K562 (cell line): ENCODE data around the gene TXLNA. TPM values are rescaled to one million over a fixed set of nuclear protein-coding genes. Genes with fewer than 3 reads are reported as not detected.

ENCODE experiments used
- ATAC-seq: fragments of 200-7000 bp; cut with Tn5 transposase; 3 replicates; pipeline ENCODE4 v1.9.1; 2020; ENCODE audit warnings: moderate library complexity
- BruUV-seq: library from RNA; stranded (reverse); fragments of 400-500 nt; replicated peaks from 2 replicates; lab custom pipeline; 2021; lab: Mats Ljungman, UMichigan
- CTCF ChIA-PET: fragments of 300-600 bp; formaldehyde crosslinking; extraction: SDS; loops from one replicate; lab custom pipeline; 2021; ENCODE audit warnings: low intra/inter-chr PET ratio; lab: Yijun Ruan, JAX
- POLR2A ChIA-PET: fragments of 300-600, 350-650 bp; sonication (Branson Sonifier 250); formaldehyde crosslinking; extraction: SDS; loops from one replicate; lab custom pipeline; 2021; ENCODE audit warnings: antibody characterized with exemption, inconsistent platforms; lab: Yijun Ruan, JAX
- DNase-seq, 4 experiments: peaks; one replicate each; pipeline versions ENCODE4 v3.0.0 to v3.0.0-alpha.2; 2011 to 2018; ENCODE audit warnings: low spot score in 3 of 4, mixed read lengths in 3 of 4; ENCODE audit errors: extremely low read depth in 1 of 4
- FAIRE-seq: peaks from 2 replicates; lab custom pipeline; 2011; peaks lifted over from hg19 to GRCh38; lab: Jason Lieb, UNC
- H2AFZ ChIP-seq: 2 replicates; pipeline ENCODE4 v1.6.0; 2011; ENCODE audit warnings: low read depth, low read length, control low read depth, inconsistent platforms
- H3K27ac ChIP-seq: fragments of 200-600 bp; 3 replicates; pipeline ENCODE4 v1.8.0; 2011; ENCODE audit warnings: low read depth, mild to moderate bottlenecking, control low read depth, inconsistent platforms, low read length, moderate library complexity, mixed read lengths; ENCODE audit errors: extremely low read depth
- H3K27me3 ChIP-seq, 2 experiments: fragments of 300-600 bp in 1 of 2; 2 replicates in 1 of 2; 3 replicates in 1 of 2; pipeline versions ENCODE4 v1.6.0 to v1.8.0; 2011; ENCODE audit warnings: inconsistent platforms in 2 of 2, low read length in 2 of 2, mild to moderate bottlenecking in 1 of 2, mixed read lengths in 1 of 2, moderate library complexity in 1 of 2; ENCODE audit not compliant: control insufficient read depth in 2 of 2, insufficient read depth in 2 of 2
- H3K36me3 ChIP-seq: fragments of 300-600 bp; 3 replicates; pipeline ENCODE4 v1.8.0; 2011; ENCODE audit warnings: mild to moderate bottlenecking, low read length, inconsistent platforms; ENCODE audit not compliant: control insufficient read depth, insufficient read depth
- H3K4me1 ChIP-seq, 2 experiments: fragments of 200-600 bp in 1 of 2; replicated peaks in 1 of 2; 2 replicates in 1 of 2; 3 replicates in 1 of 2; pipeline versions ENCODE4 v1.5.1 to v1.8.0; 2011; ENCODE audit warnings: inconsistent platforms in 2 of 2, low read length in 2 of 2, mild to moderate bottlenecking in 1 of 2, mixed read lengths in 1 of 2, moderate library complexity in 1 of 2; ENCODE audit not compliant: control insufficient read depth in 2 of 2, insufficient read depth in 2 of 2
- H3K4me2 ChIP-seq: 2 replicates; pipeline ENCODE4 v1.6.1; 2011; ENCODE audit warnings: low read length, control low read depth, inconsistent platforms, mixed read lengths; ENCODE audit not compliant: insufficient read depth
- H3K4me3 ChIP-seq: fragments of 200-600 bp; sonication (generic), shearing (Covaris generic); 2 replicates; pipeline ENCODE4 v1.5.1; 2016; ENCODE audit warnings: control low read depth, inconsistent platforms
- H3K79me2 ChIP-seq: fragments of 200-600 bp; 3 replicates; pipeline ENCODE4 v1.8.0; 2011; ENCODE audit warnings: low read length, inconsistent platforms; ENCODE audit not compliant: control insufficient read depth, insufficient read depth
- H3K9ac ChIP-seq, 2 experiments: 2 replicates each; pipeline versions ENCODE4 v1.6.0 to v1.6.1; 2011; ENCODE audit warnings: low read depth in 2 of 2, low read length in 2 of 2, control low read depth in 1 of 2, inconsistent platforms in 1 of 2, mild to moderate bottlenecking in 1 of 2, mixed read lengths in 1 of 2; ENCODE audit not compliant: insufficient read depth in 1 of 2
- H3K9me1 ChIP-seq: one replicate; pipeline ENCODE4 v1.6.0; 2011; ENCODE audit warnings: inconsistent platforms, mild to moderate bottlenecking, low read length, moderate library complexity; ENCODE audit not compliant: control insufficient read depth, insufficient read depth
- H3K9me3 ChIP-seq: replicated peaks from 2 replicates; pipeline ENCODE4 v1.5.1; 2011; ENCODE audit warnings: low read depth, low read length, inconsistent platforms; ENCODE audit not compliant: control insufficient read depth, insufficient read depth
- H4K20me1 ChIP-seq: replicated peaks from 2 replicates; pipeline ENCODE4 v1.6.1; 2011; ENCODE audit warnings: low read length, inconsistent platforms, mixed read lengths; ENCODE audit not compliant: control insufficient read depth, insufficient read depth
- CEBPB ChIP-seq: fragments of 450-650 bp; IDR thresholded peaks from 2 replicates; pipeline ENCODE4 v1.6.1; 2016; ENCODE audit warnings: missing genetic modification characterization, missing compliant biosample characterization
- ELF4 ChIP-seq: fragments of 450-650 bp; formaldehyde crosslinking; IDR thresholded peaks from 2 replicates; pipeline ENCODE4 v1.4.0; 2022; ENCODE audit warnings: missing genetic modification characterization
- FIP1L1 ChIP-seq: fragments of 200-400 bp; formaldehyde crosslinking; IDR thresholded peaks from 2 replicates; pipeline ENCODE4 v1.6.1; 2018; ENCODE audit warnings: mild to moderate bottlenecking, low read depth, low read length; ENCODE audit not compliant: poor library complexity, severe bottlenecking
- KLF10 ChIP-seq: fragments of 250-450 bp; sonication (Bioruptor Pico); IDR thresholded peaks from 2 replicates; pipeline ENCODE4 v1.6.1; 2021; ENCODE audit warnings: matching md5 sums
- MEF2D ChIP-seq: conservative IDR thresholded peaks from 2 replicates; pipeline ENCODE4 v1.6.1; 2016; ENCODE audit warnings: low read depth, missing genetic modification characterization, missing compliant biosample characterization
- MEIS2 ChIP-seq: fragments of 450-650 bp; IDR thresholded peaks from 2 replicates; pipeline ENCODE4 v1.6.1; 2014; ENCODE audit warnings: mild to moderate bottlenecking; ENCODE audit not compliant: partially characterized antibody
- NR1H2 ChIP-seq: sonication (generic); formaldehyde crosslinking; IDR thresholded peaks from 2 replicates; pipeline ENCODE4 v1.4.0; 2020; ENCODE audit warnings: mild to moderate bottlenecking, missing genetic modification reagents
- NR2C1 ChIP-seq, 2 experiments: fragments of 450-650 bp; IDR thresholded peaks; 2 replicates each; pipeline ENCODE4 v1.6.1; 2017; ENCODE audit warnings: mild to moderate bottlenecking in 2 of 2, antibody characterized with exemption in 1 of 2, inconsistent platforms in 1 of 2, missing compliant biosample characterization in 1 of 2, missing genetic modification characterization in 1 of 2
- PTRF ChIP-seq: fragments of 450-650 bp; IDR thresholded peaks from 2 replicates; pipeline ENCODE4 v1.6.1; 2016; ENCODE audit warnings: mild to moderate bottlenecking, missing genetic modification characterization, missing compliant biosample characterization
- RAD21 ChIP-seq, 2 experiments: fragments of 250-450 bp in 1 of 2; fragments of 450-650 bp in 1 of 2; sonication (Bioruptor Pico) in 1 of 2; formaldehyde crosslinking in 1 of 2; IDR thresholded peaks in 1 of 2; conservative IDR thresholded peaks in 1 of 2; 2 replicates each; pipeline versions ENCODE4 v1.4.0 to v1.8.0; 2020 to 2022; ENCODE audit warnings: mild to moderate bottlenecking in 2 of 2, moderate library complexity in 1 of 2
- SAFB2 ChIP-seq: fragments of 200-400 bp; formaldehyde crosslinking; IDR thresholded peaks from 2 replicates; pipeline ENCODE4 v1.6.1; 2018; ENCODE audit warnings: borderline replicate concordance, low read length, low read depth, moderate library complexity; ENCODE audit not compliant: severe bottlenecking
- SMAD2 ChIP-seq: fragments of 150-350 bp; IDR thresholded peaks from 2 replicates; pipeline ENCODE4 v1.6.1; 2014; ENCODE audit warnings: low read depth, mild to moderate bottlenecking, low read length
- SOX6 ChIP-seq: fragments of 450-650 bp; IDR thresholded peaks from 2 replicates; pipeline ENCODE4 v1.6.1; 2014; ENCODE audit warnings: mild to moderate bottlenecking
- ZNF224 ChIP-seq: sonication (generic); formaldehyde crosslinking; IDR thresholded peaks from 2 replicates; pipeline ENCODE4 v1.8.0; 2022; ENCODE audit warnings: mild to moderate bottlenecking, missing genetic modification reagents
- WGBS: fragments of 100-300 bp; shearing (Covaris generic); methylation state at CpG from one replicate; pipeline ENCODE4 v1.1.6; 2016; ENCODE audit warnings: low coverage, mixed read lengths; ENCODE audit not compliant: insufficient coverage; ENCODE audit errors: missing lambda C conversion rate; 5-methylcytosine and 5-hydroxymethylcytosine counted together
- in situ Hi-C: fragments of 300-500 bp; cut with MboI; formaldehyde crosslinking; loops from 4 replicates; pipeline ENCODE4 v1.15.0; 2018; ENCODE audit warnings: inconsistent platforms, mixed read lengths
- intact Hi-C: fragments of 100-400 bp; cut with micrococcal nuclease; formaldehyde crosslinking; loops from 2 replicates; pipeline ENCODE4 v1.14.2; 2022
- polyA plus RNA-seq, 8 experiments: library from polyadenylated mRNA; depleted of rRNA in 4 of 8; stranded (reverse) in 5 of 8; unstranded in 3 of 8; fragments of >200 nt; fragmentation: Nextera tagmentation in 2 of 8; fragmentation: Illumina TruSeq in 1 of 8; extraction: Ambion mirVana in 2 of 8; extraction: Trizol in 1 of 8; gene quantifications; 2 replicates each; pipeline versions ENCODE4 v1.2.1 to v1.2.3, GENCODE V29; 2011 to 2014; ENCODE audit warnings: inconsistent platforms in 1 of 8, missing spikeins in 1 of 8
- total RNA-seq, 7 experiments: library from RNA; depleted of rRNA in 6 of 7; stranded (reverse); fragments of >200 nt in 6 of 7; fragmentation: Illumina TruSeq in 2 of 7; extraction: Trizol in 2 of 7; gene quantifications; 2 replicates each; pipeline versions ENCODE4 v1.2.1 to v1.2.3, GENCODE V29; 2011 to 2021; ENCODE audit warnings: low replicate concordance in 1 of 7
- TF ChIP-seq, protein P1 (sequence below): sonication (generic); formaldehyde crosslinking; IDR thresholded peaks from 2 replicates; pipeline ENCODE4 v1.5.0; 2020; ENCODE audit warnings: missing genetic modification reagents
- TF ChIP-seq, protein P2 (sequence below): fragments of 250-450 bp; sonication (Bioruptor Pico); IDR thresholded peaks from 2 replicates; pipeline ENCODE4 v1.5.0; 2020; ENCODE audit warnings: mild to moderate bottlenecking
- TF ChIP-seq, protein P3 (sequence below): fragments of 250-450 bp; sonication (Bioruptor Pico); IDR thresholded peaks from 2 replicates; pipeline ENCODE4 v1.8.0; 2021; ENCODE audit warnings: moderate library complexity, mild to moderate bottlenecking, inconsistent platforms
- TF ChIP-seq, protein P4 (sequence below), 2 experiments: fragments of 450-650 bp in 1 of 2; sonication (generic) in 1 of 2; formaldehyde crosslinking in 1 of 2; IDR thresholded peaks in 1 of 2; conservative IDR thresholded peaks in 1 of 2; 2 replicates each; pipeline versions ENCODE4 v1.6.1 to v1.8.1; 2016 to 2023; ENCODE audit warnings: mild to moderate bottlenecking in 2 of 2, moderate library complexity in 2 of 2, inconsistent platforms in 1 of 2, missing genetic modification reagents in 1 of 2

TXLNA gene
- total and polyA plus RNA-seq, 9 of the 15 experiments (the other 6 are each of a cell fraction or from before 2014, with no cell fraction given): 9.2 to 54.5 (median 39.3) TPM

DNA sequence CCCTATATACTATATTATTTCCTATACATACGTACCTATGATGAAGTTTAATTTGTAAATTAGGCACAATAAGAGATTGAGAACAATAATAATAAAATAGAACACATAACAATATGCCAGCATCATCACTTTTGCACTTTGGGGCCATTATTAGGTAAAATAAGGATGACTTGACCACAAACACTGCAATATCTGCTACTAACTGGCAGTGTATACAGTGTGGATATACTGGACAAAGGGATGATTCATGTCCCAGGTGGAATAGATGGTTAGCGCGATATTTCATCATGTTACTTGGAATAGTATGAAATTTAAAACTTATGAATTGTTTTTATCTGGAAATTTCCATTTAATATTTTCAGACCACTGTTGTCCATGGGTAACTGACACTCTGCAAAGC is 35.4 kb upstream of the TXLNA start:
- Histone ChIP-seq H4K20me1 (no peaks in the 10 kb centered on the region), H3K27me3 (no peaks in the 10 kb centered on the region), H3K27ac (peak overlapping the region; percentile 13; the same call in 1 of the 3 replicates), H3K36me3 (peaks cover 11% of the 10 kb centered on the region; the same call in 2 of the 3 replicates), H3K9me3 (peaks cover 9% of the 10 kb centered on the region), H3K4me2 (no peak overlapping the region), H3K9me1 (no peaks in the 10 kb centered on the region), H3K4me1 (peaks cover 0 to 22% of the 10 kb centered on the region in 2 experiments; a peak in 4 of 5 replicates), H2AFZ (no peak overlapping the region), H3K9ac (no peak overlapping the region), H3K79me2 (peaks cover 94% of the 10 kb centered on the region), H3K4me3 (no peak overlapping the region)
- in situ Hi-C loops (no loop called here), intact Hi-C loops (no loop called here)
- POLR2A ChIA-PET: interaction anchor here (1.5 kb wide), 1 partner anchor 7 kb away, joined by 4 read pairs; no protein-coding TSS in a partner anchor
- DNase-seq (no peak), ATAC-seq (no peak), FAIRE-seq (no peak)
- BruUV-seq: no TSS peak
- WGBS: 49% methylated on average over 3 of the region's 3 CpGs
- CTCF ChIA-PET: no interaction called here
- no peak for TF ChIP-seq RAD21 (CRISPR knock-in tag; conservative IDR thresholded peaks at IDR 0.05 in 1 of 2, IDR thresholded peaks at IDR 0.05 in 1 of 2)
- TF ChIP-seq NR1H2 (CRISPR knock-in tag): no peak
- TF ChIP-seq SMAD2: no peak
- TF ChIP-seq, protein P1, sequence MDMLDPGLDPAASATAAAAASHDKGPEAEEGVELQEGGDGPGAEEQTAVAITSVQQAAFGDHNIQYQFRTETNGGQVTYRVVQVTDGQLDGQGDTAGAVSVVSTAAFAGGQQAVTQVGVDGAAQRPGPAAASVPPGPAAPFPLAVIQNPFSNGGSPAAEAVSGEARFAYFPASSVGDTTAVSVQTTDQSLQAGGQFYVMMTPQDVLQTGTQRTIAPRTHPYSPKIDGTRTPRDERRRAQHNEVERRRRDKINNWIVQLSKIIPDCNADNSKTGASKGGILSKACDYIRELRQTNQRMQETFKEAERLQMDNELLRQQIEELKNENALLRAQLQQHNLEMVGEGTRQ (CRISPR knock-in tag): no peak
- TF ChIP-seq, protein P2, sequence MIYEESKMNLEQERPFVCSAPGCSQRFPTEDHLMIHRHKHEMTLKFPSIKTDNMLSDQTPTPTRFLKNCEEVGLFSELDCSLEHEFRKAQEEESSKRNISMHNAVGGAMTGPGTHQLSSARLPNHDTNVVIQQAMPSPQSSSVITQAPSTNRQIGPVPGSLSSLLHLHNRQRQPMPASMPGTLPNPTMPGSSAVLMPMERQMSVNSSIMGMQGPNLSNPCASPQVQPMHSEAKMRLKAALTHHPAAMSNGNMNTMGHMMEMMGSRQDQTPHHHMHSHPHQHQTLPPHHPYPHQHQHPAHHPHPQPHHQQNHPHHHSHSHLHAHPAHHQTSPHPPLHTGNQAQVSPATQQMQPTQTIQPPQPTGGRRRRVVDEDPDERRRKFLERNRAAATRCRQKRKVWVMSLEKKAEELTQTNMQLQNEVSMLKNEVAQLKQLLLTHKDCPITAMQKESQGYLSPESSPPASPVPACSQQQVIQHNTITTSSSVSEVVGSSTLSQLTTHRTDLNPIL: no peak
- peak; percentile 59; the same call in 1 of the 2 replicates for TF ChIP-seq SOX6
- no peak for TF ChIP-seq MEF2D (tag)
- no peak for TF ChIP-seq SAFB2
- TF ChIP-seq, protein P3, sequence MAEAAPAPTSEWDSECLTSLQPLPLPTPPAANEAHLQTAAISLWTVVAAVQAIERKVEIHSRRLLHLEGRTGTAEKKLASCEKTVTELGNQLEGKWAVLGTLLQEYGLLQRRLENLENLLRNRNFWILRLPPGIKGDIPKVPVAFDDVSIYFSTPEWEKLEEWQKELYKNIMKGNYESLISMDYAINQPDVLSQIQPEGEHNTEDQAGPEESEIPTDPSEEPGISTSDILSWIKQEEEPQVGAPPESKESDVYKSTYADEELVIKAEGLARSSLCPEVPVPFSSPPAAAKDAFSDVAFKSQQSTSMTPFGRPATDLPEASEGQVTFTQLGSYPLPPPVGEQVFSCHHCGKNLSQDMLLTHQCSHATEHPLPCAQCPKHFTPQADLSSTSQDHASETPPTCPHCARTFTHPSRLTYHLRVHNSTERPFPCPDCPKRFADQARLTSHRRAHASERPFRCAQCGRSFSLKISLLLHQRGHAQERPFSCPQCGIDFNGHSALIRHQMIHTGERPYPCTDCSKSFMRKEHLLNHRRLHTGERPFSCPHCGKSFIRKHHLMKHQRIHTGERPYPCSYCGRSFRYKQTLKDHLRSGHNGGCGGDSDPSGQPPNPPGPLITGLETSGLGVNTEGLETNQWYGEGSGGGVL (CRISPR knock-in tag): no peak
- no peak for TF ChIP-seq ZNF224 (CRISPR knock-in tag)
- TF ChIP-seq KLF10 (CRISPR knock-in tag): no peak
- peak; percentile 43 for TF ChIP-seq MEIS2
- TF ChIP-seq PTRF (tag): no peak
- TF ChIP-seq NR2C1 (IDR thresholded peaks at IDR 0.05): no peak
- TF ChIP-seq NR2C1 (tag; IDR thresholded peaks at IDR 0.05): no peak
- TF ChIP-seq ELF4 (CRISPR knock-in tag): no peak
- TF ChIP-seq CEBPB (tag): 0 out of 2 replicates have a peak, but pooled peaks have one; percentile 5
- TF ChIP-seq, protein P4, sequence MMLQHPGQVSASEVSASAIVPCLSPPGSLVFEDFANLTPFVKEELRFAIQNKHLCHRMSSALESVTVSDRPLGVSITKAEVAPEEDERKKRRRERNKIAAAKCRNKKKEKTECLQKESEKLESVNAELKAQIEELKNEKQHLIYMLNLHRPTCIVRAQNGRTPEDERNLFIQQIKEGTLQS (IDR thresholded peaks at IDR 0.05): peak; percentile 83
- TF ChIP-seq, protein P4 (CRISPR knock-in tag; conservative IDR thresholded peaks at IDR 0.05): no peak
- TF ChIP-seq FIP1L1: no peak
